ENCODE measurements around the gene ADI1.

The ADI1 gene

GRCh38 chr2:3478846-3479385 is 40.4 kb downstream of the ADI1 start:
- no peak for DNase-seq

- no peak for DNase-seq
These were observed 42.4 kb downstream of the ADI1 start for GRCh38 chr2:3476985-3477327.

- no peak for DNase-seq
These were observed 42.9 kb downstream of the ADI1 start for GRCh38 chr2:3476321-3476984.

- DNase-seq = no peak
These were observed 43.6 kb downstream of the ADI1 start for GRCh38 chr2:3475771-3476170.

- DNase-seq = no peak
These were observed 46.4 kb downstream of the ADI1 start for GRCh38 chr2:3472966-3473365.

GRCh38 chr2:3472296-3472695 is 47.0 kb downstream of the ADI1 start:
- DNase-seq = no peak

- no peak for DNase-seq
These were observed 48.2 kb downstream of the ADI1 start for GRCh38 chr2:3470856-3471737.

GRCh38 chr2:3470166-3470651 is 49.1 kb downstream of the ADI1 start:
- no peak for DNase-seq

- DNase-seq = no peak
These were observed 49.8 kb downstream of the ADI1 start for GRCh38 chr2:3469486-3469885.

GRCh38 chr2:3468296-3468988 is 50.9 kb downstream of the ADI1 start:
- DNase-seq = no peak

GRCh38 chr2:3467654-3468053 is 51.7 kb downstream of the ADI1 start:
- DNase-seq = no peak

GRCh38 chr2:3466966-3467365 is 52.4 kb downstream of the ADI1 start:
- no peak for DNase-seq

GRCh38 chr2:3466482-3466863 is 52.9 kb downstream of the ADI1 start:
- DNase-seq = no peak

GRCh38 chr2:3465844-3466481 is 53.4 kb downstream of the ADI1 start:
- DNase-seq = no peak

- DNase-seq = no peak
These were observed 54.0 kb downstream of the ADI1 start for GRCh38 chr2:3465328-3465727.

GRCh38 chr2:3464401-3465005 is 54.8 kb downstream of the ADI1 start:
- no peak for DNase-seq

- no peak for DNase-seq
These were observed 55.4 kb downstream of the ADI1 start for GRCh38 chr2:3463944-3464343.

GRCh38 chr2:3463186-3463835 is 56.0 kb downstream of the ADI1 start:
- no peak for DNase-seq

- DNase-seq = no peak
These were observed 56.7 kb downstream of the ADI1 start for GRCh38 chr2:3462493-3463104.

- DNase-seq = no peak
These were observed 57.4 kb downstream of the ADI1 start for GRCh38 chr2:3461801-3462492.
